Large intestine (tissue), 3 donors: Measurements from ENCODE around the gene LATS2. TPM values are rescaled to one million over a fixed set of nuclear protein-coding genes. Genes with fewer than 3 reads are reported as not detected.
"Not testable (repeated sequence)": the region's sequence is repeated elsewhere in the genome, so short reads cannot be mapped to it uniquely, and the experiment has no call there.

Experiments
- DNase-seq, 2 donors: peaks; one replicate each; pipeline versions ENCODE4 v3.0.0 to v3.0.0-alpha.2; 2013
- H3K27ac ChIP-seq: one replicate; pipeline ENCODE4 v1.5.1; 2013; ENCODE audit warnings: low read length
- H3K27me3 ChIP-seq: 2 replicates; pipeline ENCODE4 v1.6.1; 2013; ENCODE audit warnings: low read length; ENCODE audit not compliant: control insufficient read depth, insufficient read depth
- H3K36me3 ChIP-seq: 2 replicates; pipeline ENCODE4 v1.6.1; 2013; ENCODE audit warnings: low read length; ENCODE audit not compliant: control insufficient read depth, insufficient read depth
- H3K4me1 ChIP-seq: one replicate; pipeline ENCODE4 v1.6.1; 2013; ENCODE audit warnings: low read length; ENCODE audit not compliant: control insufficient read depth, insufficient read depth
- H3K4me3 ChIP-seq: one replicate; pipeline ENCODE4 v1.5.1; 2013; ENCODE audit warnings: low read length
- H3K9me3 ChIP-seq: one replicate; pipeline ENCODE4 v1.6.1; 2013; ENCODE audit warnings: mild to moderate bottlenecking, low read depth, low read length, moderate library complexity; ENCODE audit not compliant: control insufficient read depth
- WGBS: methylation state at CpG from one replicate; pipeline ENCODE4 v1.1.5; 2013; ENCODE audit warnings: low lambda C conversion rate; ENCODE audit not compliant: insufficient coverage; 5-methylcytosine and 5-hydroxymethylcytosine counted together
- polyA plus RNA-seq: library from polyadenylated mRNA; unstranded; fragments of 120-200 nt; gene quantifications from one replicate; pipeline ENCODE4 v1.2.1, GENCODE V29; 2013

Gene LATS2
- polyA plus RNA-seq, 1 donor, result 7.4 TPM

- no peaks in the 10 kb centered on the region for H3K9me3 ChIP-seq
- H3K27me3 ChIP-seq, result no peaks in the 10 kb centered on the region
- no peaks in the 10 kb centered on the region for H3K4me1 ChIP-seq
- 45% methylated on average over 3 of the region's 5 CpGs for WGBS
- H3K27ac ChIP-seq, result no peak overlapping the region
- no peak overlapping the region for H3K4me3 ChIP-seq
- DNase-seq, result no peak
- H3K36me3 ChIP-seq, result no peaks in the 10 kb centered on the region
Observed at GRCh38 chr13:20967340-20967739, 94.0 kb downstream of the LATS2 start.

GRCh38 chr13:20964904-20965303, 96.5 kb downstream of the LATS2 start:
- WGBS, result no CpG with 5 or more reads among the region's 3 CpGs
- H3K4me1 ChIP-seq, result no peaks in the 10 kb centered on the region
- H3K9me3 ChIP-seq, result no peaks in the 10 kb centered on the region
- H3K27me3 ChIP-seq, result peaks cover 4% of the 10 kb centered on the region
- no peak overlapping the region for H3K27ac ChIP-seq
- no peak overlapping the region for H3K4me3 ChIP-seq
- DNase-seq, result no peak
- no peaks in the 10 kb centered on the region for H3K36me3 ChIP-seq

- 100% methylated on average over 3 of the region's 10 CpGs for WGBS
- not testable (repeated sequence) for H3K36me3 ChIP-seq, H3K27me3 ChIP-seq, DNase-seq, H3K4me1 ChIP-seq, H3K4me3 ChIP-seq, H3K27ac ChIP-seq, H3K9me3 ChIP-seq
Observed at GRCh38 chr13:20961663-20962062, 99.7 kb downstream of the LATS2 start.

- no peak for DNase-seq
- 0% methylated on average over 1 of the region's 14 CpGs for WGBS
Observed at GRCh38 chr13:20960663-20961309, 100.6 kb downstream of the LATS2 start.

GRCh38 chr13:20957049-20957620, 104.3 kb downstream of the LATS2 start:
- H3K27ac ChIP-seq, H3K9me3 ChIP-seq, H3K36me3 ChIP-seq, H3K4me3 ChIP-seq, DNase-seq, H3K4me1 ChIP-seq: not testable (repeated sequence)
- peaks cover 12% of the 10 kb centered on the region for H3K27me3 ChIP-seq
- no CpG with 5 or more reads among the region's 10 CpGs for WGBS

More at GRCh38 chr13:20960663-20961309, 100.6 kb downstream of the LATS2 start:
- no peaks in the 10 kb centered on the region for H3K36me3 ChIP-seq
- H3K27me3 ChIP-seq, result peaks cover 4% of the 10 kb centered on the region
- H3K9me3 ChIP-seq, result no peaks in the 10 kb centered on the region
- H3K4me3 ChIP-seq, result no peak overlapping the region
- no peaks in the 10 kb centered on the region for H3K4me1 ChIP-seq
- no peak overlapping the region for H3K27ac ChIP-seq

GRCh38 chr13:20955496-20955895, 105.9 kb downstream of the LATS2 start:
- no peak overlapping the region for H3K4me3 ChIP-seq
- DNase-seq, result no peak
- H3K36me3 ChIP-seq, result no peaks in the 10 kb centered on the region
- no peaks in the 10 kb centered on the region for H3K9me3 ChIP-seq
- 83% methylated on average over 1 of the region's 6 CpGs for WGBS
- peaks cover 11% of the 10 kb centered on the region for H3K27me3 ChIP-seq
- no peak overlapping the region for H3K27ac ChIP-seq
- no peaks in the 10 kb centered on the region for H3K4me1 ChIP-seq

- H3K27ac ChIP-seq, result no peak overlapping the region
- no peaks in the 10 kb centered on the region for H3K36me3 ChIP-seq
- H3K4me3 ChIP-seq, result no peak overlapping the region
- H3K27me3 ChIP-seq, result peaks cover 11% of the 10 kb centered on the region
- DNase-seq, result no peak
- H3K9me3 ChIP-seq, result no peaks in the 10 kb centered on the region
- no CpG with 5 or more reads among the region's 16 CpGs for WGBS
- no peaks in the 10 kb centered on the region for H3K4me1 ChIP-seq
Observed at GRCh38 chr13:20953245-20953931, 108.0 kb downstream of the LATS2 start.

GRCh38 chr13:20952838-20953237, 108.5 kb downstream of the LATS2 start:
- no peaks in the 10 kb centered on the region for H3K4me1 ChIP-seq
- H3K9me3 ChIP-seq, result no peaks in the 10 kb centered on the region
- DNase-seq, result no peak
- H3K27ac ChIP-seq, result no peak overlapping the region
- WGBS, result no CpG with 5 or more reads among the region's 16 CpGs
- H3K27me3 ChIP-seq, result peaks cover 11% of the 10 kb centered on the region
- H3K4me3 ChIP-seq, result no peak overlapping the region
- H3K36me3 ChIP-seq, result no peaks in the 10 kb centered on the region

GRCh38 chr13:20948001-20948400, 113.4 kb downstream of the LATS2 start:
- not testable (repeated sequence) for H3K9me3 ChIP-seq, H3K36me3 ChIP-seq, H3K27ac ChIP-seq, H3K4me1 ChIP-seq, DNase-seq, H3K4me3 ChIP-seq
- no CpG with 5 or more reads among the region's 3 CpGs for WGBS
- H3K27me3 ChIP-seq, result peaks cover 31% of the 10 kb centered on the region

- Histone ChIP-seq H3K36me3 (no peaks in the 10 kb centered on the region), H3K4me3 (no peak overlapping the region)
- no peak for DNase-seq
Observed at GRCh38 chr13:20945952-20946383, 115.4 kb downstream of the LATS2 start.

More at GRCh38 chr13:20945952-20946383, 115.4 kb downstream of the LATS2 start:
- WGBS, result 56% methylated on average over 1 of the region's 29 CpGs
- Histone ChIP-seq H3K27me3 (peaks cover 23% of the 10 kb centered on the region), H3K9me3 (no peaks in the 10 kb centered on the region), H3K4me1 (peaks cover 5% of the 10 kb centered on the region), H3K27ac (no peak overlapping the region)
